HEK293 (cell line): ENCODE measurements around the gene LSM10.

Experiments
- ATF2 ChIP-seq: fragments of 450-650 bp; formaldehyde crosslinking; IDR thresholded peaks from 2 replicates; pipeline ENCODE4 v1.5.1; 2016; ENCODE audit warnings: missing biosample characterization, missing genetic modification characterization, low read depth
- CTCF ChIP-seq: fragments of 450-650 bp; formaldehyde crosslinking; IDR thresholded peaks from 2 replicates; pipeline ENCODE4 v1.5.1; 2016; ENCODE audit warnings: missing biosample characterization, missing genetic modification characterization
- IKZF3 ChIP-seq: fragments of 450-650 bp; IDR thresholded peaks from 2 replicates; pipeline ENCODE4 v1.5.0; 2018; ENCODE audit warnings: missing biosample characterization, mild to moderate bottlenecking, missing genetic modification characterization, moderate library complexity
- PATZ1 ChIP-seq: fragments of 450-650 bp; formaldehyde crosslinking; IDR thresholded peaks from 2 replicates; pipeline ENCODE4 v1.5.1; 2016; ENCODE audit warnings: missing biosample characterization, missing genetic modification characterization
- REST ChIP-seq: fragments of 450-650 bp; formaldehyde crosslinking; IDR thresholded peaks from 2 replicates; pipeline ENCODE4 v1.5.1; 2016; ENCODE audit warnings: missing biosample characterization, missing genetic modification characterization
- ZBTB10 ChIP-seq: fragments of 450-650 bp; formaldehyde crosslinking; IDR thresholded peaks from 2 replicates; pipeline ENCODE4 v1.5.1; 2016; ENCODE audit warnings: missing biosample characterization, missing genetic modification characterization
- ZBTB17 ChIP-seq: fragments of 450-650 bp; formaldehyde crosslinking; IDR thresholded peaks from 2 replicates; pipeline ENCODE4 v1.5.1; 2016; ENCODE audit warnings: missing biosample characterization, missing genetic modification characterization
- ZNF274 ChIP-seq, 2 experiments: fragments of 200-500 bp in 1 of 2; fragments of 450-650 bp in 1 of 2; sonication (Bioruptor generic) in 1 of 2; formaldehyde crosslinking in 1 of 2; IDR thresholded peaks; 2 replicates each; pipeline versions ENCODE4 v1.5.1 to v1.6.1; 2014 to 2016; ENCODE audit warnings: borderline replicate concordance in 1 of 2, inconsistent platforms in 1 of 2, low read length in 1 of 2, missing biosample characterization in 1 of 2, missing genetic modification characterization in 1 of 2
- ZNF530 ChIP-seq: fragments of 450-650 bp; formaldehyde crosslinking; IDR thresholded peaks from 2 replicates; pipeline ENCODE4 v1.5.1; 2016; ENCODE audit warnings: low read depth, missing biosample characterization, missing genetic modification characterization

GRCh38 chr1:36443297-36443696 lies 45.6 kb upstream of the LSM10 start:
- TF ChIP-seq CTCF (tag by site-specific recombination) (no peak), ZBTB17 (tag by site-specific recombination) (no peak), IKZF3 (tag by site-specific recombination) (no peak), ZNF530 (no peak), ZBTB10 (tag by site-specific recombination) (no peak), ZNF274 (IDR thresholded peaks at IDR 0.05; ENCODE audit: low read length) (no peak), ZNF274 (tag by site-specific recombination; IDR thresholded peaks at IDR 0.05; ENCODE audit: borderline replicate concordance) (no peak), ATF2 (tag by site-specific recombination) (peak; percentile 39; the same call in 1 of the 2 replicates), PATZ1 (tag by site-specific recombination) (no peak), REST (tag by site-specific recombination) (no peak)
